Activated CD4-positive, alpha-beta memory T cell treated with anti-CD3 and anti-CD28 coated beads for 36 hours (primary cell): ENCODE data around the gene MYEF2. TPM values are rescaled to one million over a fixed set of nuclear protein-coding genes. Genes with fewer than 3 reads are reported as not detected.

Source experiments
- total RNA-seq, 2 experiments: library from RNA; stranded (reverse); gene quantifications; one replicate each; pipeline ENCODE4 v1.2.3, GENCODE V29; 2021

MYEF2 gene
- total RNA-seq, 2 experiments from 2014 or later = 21.9 to 24.7 TPM

Other genes with a start within 250 kb of the MYEF2 start
- gene SLC24A5, start 57.3 kb downstream of the MYEF2 start, total RNA-seq = not detected
- not detected for gene CTXN2, start 13.4 kb upstream of the MYEF2 start, total RNA-seq
- gene SLC12A1, start 28.0 kb upstream of the MYEF2 start, total RNA-seq = not detected
- gene DUT, start 153.1 kb upstream of the MYEF2 start, total RNA-seq = 100 to 1,000 TPM; 518 to 542 TPM